ENCODE measurements around the gene DOCK9.

The DOCK9 gene

GRCh38 chr13:98792321-98792720 lies 185.5 kb downstream of the DOCK9 start:
- H3K4me3 ChIP-seq (ENCODE audit: low read depth, low read length): no peak overlapping the region
- TF ChIP-seq CTCF (IDR thresholded peaks at IDR 0.05; ENCODE audit: borderline replicate concordance, insufficient read depth, low read depth, low read length): no peak

GRCh38 chr13:98791611-98792010 lies 186.3 kb downstream of the DOCK9 start:
- H3K4me3 ChIP-seq (ENCODE audit: low read depth, low read length): no peak overlapping the region
- no peak for TF ChIP-seq CTCF (IDR thresholded peaks at IDR 0.05; ENCODE audit: borderline replicate concordance, insufficient read depth, low read depth, low read length)

- no peak for TF ChIP-seq CTCF (IDR thresholded peaks at IDR 0.05; ENCODE audit: borderline replicate concordance, insufficient read depth, low read depth, low read length)
- no peak overlapping the region for H3K4me3 ChIP-seq (ENCODE audit: low read depth, low read length)
Measured at GRCh38 chr13:98787996-98788395, 189.9 kb downstream of the DOCK9 start.

- no peak overlapping the region for H3K4me3 ChIP-seq (ENCODE audit: low read depth, low read length)
- TF ChIP-seq CTCF (IDR thresholded peaks at IDR 0.05; ENCODE audit: borderline replicate concordance, insufficient read depth, low read depth, low read length): no peak
Measured at GRCh38 chr13:98787173-98787572, 190.7 kb downstream of the DOCK9 start.

GRCh38 chr13:98786023-98786422 lies 191.8 kb downstream of the DOCK9 start:
- TF ChIP-seq CTCF (IDR thresholded peaks at IDR 0.05; ENCODE audit: borderline replicate concordance, insufficient read depth, low read depth, low read length): no peak
- H3K4me3 ChIP-seq (ENCODE audit: low read depth, low read length): no peak overlapping the region

- no peak overlapping the region for H3K4me3 ChIP-seq (ENCODE audit: low read depth, low read length)
- TF ChIP-seq CTCF (IDR thresholded peaks at IDR 0.05; ENCODE audit: borderline replicate concordance, insufficient read depth, low read depth, low read length): no peak
Measured at GRCh38 chr13:98785405-98785804, 192.5 kb downstream of the DOCK9 start.

GRCh38 chr13:98784666-98785065 lies 193.2 kb downstream of the DOCK9 start:
- H3K4me3 ChIP-seq (ENCODE audit: low read depth, low read length): no peak overlapping the region
- TF ChIP-seq CTCF (IDR thresholded peaks at IDR 0.05; ENCODE audit: borderline replicate concordance, insufficient read depth, low read depth, low read length): no peak
